Ishikawa (cell line): ENCODE data around the gene SLC10A1.

Experiments used
- CEBPB ChIP-seq: IDR thresholded peaks from 2 replicates; pipeline ENCODE4 v1.6.1; 2012
- CREB1 ChIP-seq: IDR thresholded peaks from 2 replicates; pipeline ENCODE4 v1.6.1; 2012; ENCODE audit warnings: low read depth
- EGR1 ChIP-seq: IDR thresholded peaks from 2 replicates; pipeline ENCODE4 v1.6.1; 2012
- EP300 ChIP-seq: IDR thresholded peaks from 2 replicates; pipeline ENCODE4 v1.6.1; 2012; ENCODE audit warnings: borderline replicate concordance
- FOXM1 ChIP-seq: IDR thresholded peaks from 2 replicates; pipeline ENCODE4 v1.6.1; 2012; ENCODE audit warnings: low read depth, borderline replicate concordance
- NFIC ChIP-seq: IDR thresholded peaks from 2 replicates; pipeline ENCODE4 v1.6.1; 2012
- RAD21 ChIP-seq: IDR thresholded peaks from 2 replicates; pipeline ENCODE4 v1.6.1; 2012; ENCODE audit warnings: low read depth
- TAF1 ChIP-seq: IDR thresholded peaks from 2 replicates; pipeline ENCODE4 v1.6.1; 2012; ENCODE audit warnings: low read depth, mild to moderate bottlenecking
- TCF12 ChIP-seq: IDR thresholded peaks from 2 replicates; pipeline ENCODE4 v1.6.1; 2012; ENCODE audit warnings: low read depth
- TEAD4 ChIP-seq: IDR thresholded peaks from 2 replicates; pipeline ENCODE4 v1.6.1; 2012
- YY1 ChIP-seq: IDR thresholded peaks from 2 replicates; pipeline ENCODE4 v1.6.1; 2012; ENCODE audit warnings: low read depth
- ZBTB7A ChIP-seq: IDR thresholded peaks from 2 replicates; pipeline ENCODE4 v1.6.1; 2012; ENCODE audit warnings: low read depth
- TF ChIP-seq, protein P1 (sequence below): IDR thresholded peaks from 2 replicates; pipeline ENCODE4 v1.6.1; 2012
- TF ChIP-seq, protein P2 (sequence below): IDR thresholded peaks from 2 replicates; pipeline ENCODE4 v1.6.1; 2012; ENCODE audit warnings: low read depth, mild to moderate bottlenecking
- TF ChIP-seq, protein P3 (sequence below): IDR thresholded peaks from 2 replicates; pipeline ENCODE4 v1.6.1; 2012

SLC10A1 gene

DNA sequence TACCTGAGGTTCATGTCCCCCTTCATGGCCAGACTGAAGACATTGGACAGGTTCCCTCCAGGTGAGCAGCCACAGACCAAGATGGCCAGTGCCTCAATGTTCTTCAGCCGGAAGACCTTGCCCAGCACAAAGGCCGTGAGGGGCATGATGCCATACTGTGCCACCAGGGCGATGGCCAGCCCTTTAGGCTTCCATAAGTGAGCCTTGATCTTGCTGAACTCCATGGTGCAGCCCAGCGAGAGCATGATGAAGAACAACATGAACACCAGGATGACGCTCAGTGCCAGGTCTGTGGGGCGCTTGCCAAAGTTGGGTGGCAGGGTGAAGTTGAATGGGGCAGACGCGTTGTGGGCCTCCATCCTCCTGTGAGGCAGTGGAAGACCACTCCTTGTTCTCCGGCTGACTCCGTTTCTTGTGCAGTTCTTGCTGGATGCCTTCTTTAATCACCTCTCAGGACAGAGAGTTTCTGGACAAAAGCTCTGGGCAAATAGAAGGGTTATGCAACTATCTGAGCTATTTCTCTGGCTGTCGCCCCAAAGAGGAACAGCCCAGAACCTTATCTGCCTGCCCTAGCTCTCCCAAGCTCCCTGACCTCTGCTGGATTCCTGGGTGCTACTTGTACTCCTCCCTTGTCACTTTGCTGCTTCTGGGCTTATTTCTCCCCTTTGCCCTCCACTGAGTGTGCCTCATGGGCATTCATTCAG is at the start of gene SLC10A1:
Gene SLC10A1, minus strand, starts transcription at position 445 of the 704 bp plus-strand sequence. Its CDS starts 86 bp downstream, at position 359.
- TF ChIP-seq FOXM1 (no peak), NFIC (no peak), RAD21 (no peak), ZBTB7A (no peak), EGR1 (no peak), EP300 (no peak), CEBPB (no peak), TEAD4 (no peak), TAF1 (no peak), TCF12 (no peak), CREB1 (no peak), YY1 (no peak)
- TF ChIP-seq, protein P1, sequence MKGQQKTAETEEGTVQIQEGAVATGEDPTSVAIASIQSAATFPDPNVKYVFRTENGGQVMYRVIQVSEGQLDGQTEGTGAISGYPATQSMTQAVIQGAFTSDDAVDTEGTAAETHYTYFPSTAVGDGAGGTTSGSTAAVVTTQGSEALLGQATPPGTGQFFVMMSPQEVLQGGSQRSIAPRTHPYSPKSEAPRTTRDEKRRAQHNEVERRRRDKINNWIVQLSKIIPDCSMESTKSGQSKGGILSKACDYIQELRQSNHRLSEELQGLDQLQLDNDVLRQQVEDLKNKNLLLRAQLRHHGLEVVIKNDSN = no peak
- TF ChIP-seq, protein P2, sequence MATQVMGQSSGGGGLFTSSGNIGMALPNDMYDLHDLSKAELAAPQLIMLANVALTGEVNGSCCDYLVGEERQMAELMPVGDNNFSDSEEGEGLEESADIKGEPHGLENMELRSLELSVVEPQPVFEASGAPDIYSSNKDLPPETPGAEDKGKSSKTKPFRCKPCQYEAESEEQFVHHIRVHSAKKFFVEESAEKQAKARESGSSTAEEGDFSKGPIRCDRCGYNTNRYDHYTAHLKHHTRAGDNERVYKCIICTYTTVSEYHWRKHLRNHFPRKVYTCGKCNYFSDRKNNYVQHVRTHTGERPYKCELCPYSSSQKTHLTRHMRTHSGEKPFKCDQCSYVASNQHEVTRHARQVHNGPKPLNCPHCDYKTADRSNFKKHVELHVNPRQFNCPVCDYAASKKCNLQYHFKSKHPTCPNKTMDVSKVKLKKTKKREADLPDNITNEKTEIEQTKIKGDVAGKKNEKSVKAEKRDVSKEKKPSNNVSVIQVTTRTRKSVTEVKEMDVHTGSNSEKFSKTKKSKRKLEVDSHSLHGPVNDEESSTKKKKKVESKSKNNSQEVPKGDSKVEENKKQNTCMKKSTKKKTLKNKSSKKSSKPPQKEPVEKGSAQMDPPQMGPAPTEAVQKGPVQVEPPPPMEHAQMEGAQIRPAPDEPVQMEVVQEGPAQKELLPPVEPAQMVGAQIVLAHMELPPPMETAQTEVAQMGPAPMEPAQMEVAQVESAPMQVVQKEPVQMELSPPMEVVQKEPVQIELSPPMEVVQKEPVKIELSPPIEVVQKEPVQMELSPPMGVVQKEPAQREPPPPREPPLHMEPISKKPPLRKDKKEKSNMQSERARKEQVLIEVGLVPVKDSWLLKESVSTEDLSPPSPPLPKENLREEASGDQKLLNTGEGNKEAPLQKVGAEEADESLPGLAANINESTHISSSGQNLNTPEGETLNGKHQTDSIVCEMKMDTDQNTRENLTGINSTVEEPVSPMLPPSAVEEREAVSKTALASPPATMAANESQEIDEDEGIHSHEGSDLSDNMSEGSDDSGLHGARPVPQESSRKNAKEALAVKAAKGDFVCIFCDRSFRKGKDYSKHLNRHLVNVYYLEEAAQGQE = no peak
- TF ChIP-seq, protein P3, sequence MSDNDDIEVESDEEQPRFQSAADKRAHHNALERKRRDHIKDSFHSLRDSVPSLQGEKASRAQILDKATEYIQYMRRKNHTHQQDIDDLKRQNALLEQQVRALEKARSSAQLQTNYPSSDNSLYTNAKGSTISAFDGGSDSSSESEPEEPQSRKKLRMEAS = no peak

DNA sequence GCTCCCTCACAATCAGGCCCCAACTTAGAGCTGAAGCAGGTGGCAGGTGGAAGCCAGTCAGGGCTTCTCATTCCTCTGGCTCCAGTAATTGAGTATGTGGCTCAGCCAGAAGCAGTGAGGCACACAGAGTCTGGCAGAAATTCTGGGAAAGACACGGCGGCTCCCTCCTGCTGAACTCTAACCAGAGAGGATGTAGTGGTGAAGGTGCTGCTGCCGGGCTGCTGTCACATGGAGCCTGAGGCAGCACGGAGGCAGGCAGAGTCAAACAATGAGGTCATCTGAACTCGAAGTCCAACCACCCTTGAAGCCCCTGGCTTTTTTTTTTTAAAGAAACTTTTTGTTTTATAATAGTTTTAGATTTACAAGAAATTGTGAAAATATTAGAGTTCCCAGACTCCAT is 48.7 kb upstream of the SLC10A1 start:
- TF ChIP-seq CEBPB (no peak), ZBTB7A (no peak), FOXM1 (no peak), YY1 (no peak), TEAD4 (no peak), TCF12 (no peak), EP300 (no peak)
- TF ChIP-seq, protein P1 = no peak

DNA sequence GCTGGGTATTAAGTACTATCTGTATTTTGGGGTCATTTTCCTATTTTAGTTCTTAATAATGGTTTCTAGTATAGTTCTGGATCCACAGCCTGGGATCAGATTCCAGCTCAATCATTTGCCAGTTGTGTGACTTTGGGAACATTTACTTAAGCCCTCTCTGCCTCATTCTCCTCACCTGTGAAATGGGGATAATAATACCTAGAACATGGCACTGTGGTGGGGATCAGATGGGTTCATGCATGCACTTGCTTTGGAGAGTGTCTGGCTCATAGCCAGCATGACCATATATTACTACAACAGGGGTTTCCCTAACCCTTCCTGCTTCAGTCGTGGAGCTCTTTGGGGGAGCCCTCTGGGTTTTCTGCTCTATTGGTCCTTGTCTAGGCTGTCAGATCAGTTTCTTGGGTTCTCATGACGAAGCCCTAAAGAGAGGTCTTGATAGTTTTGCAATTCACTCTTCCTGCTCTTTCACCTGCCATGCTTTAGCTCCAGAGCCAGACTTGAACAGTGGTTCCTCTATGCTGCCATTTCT is 48.1 kb upstream of the SLC10A1 start:
- TF ChIP-seq, protein P1 = no peak
- TF ChIP-seq, protein P2 = no peak

DNA sequence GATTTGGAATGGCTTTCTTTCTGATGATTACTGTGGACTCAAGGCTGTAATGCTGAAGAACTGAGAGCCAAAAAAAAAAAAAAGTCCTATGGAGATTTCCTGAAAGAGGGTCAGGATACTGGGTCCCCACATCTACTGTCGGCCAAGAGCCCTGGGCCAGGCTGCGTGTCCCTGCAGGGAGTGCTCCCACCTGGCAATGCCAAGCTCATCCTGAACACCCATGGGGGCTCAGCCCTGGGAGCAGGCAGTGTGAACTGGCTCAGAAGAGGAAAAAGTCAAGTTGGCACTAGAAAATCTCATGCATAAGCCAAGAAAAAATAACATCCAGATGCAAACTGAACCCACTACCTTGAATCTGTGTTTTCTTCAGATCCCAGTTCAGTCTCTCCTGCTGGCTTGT is 47.1 kb upstream of the SLC10A1 start:
- TF ChIP-seq NFIC = no peak
- no peak for TF ChIP-seq TCF12
- no peak for TF ChIP-seq EP300
- TF ChIP-seq RAD21 = no peak
- no peak for TF ChIP-seq EGR1
- TF ChIP-seq, protein P2 = no peak
- TF ChIP-seq TAF1 = no peak
- TF ChIP-seq CREB1 = no peak
- TF ChIP-seq ZBTB7A = no peak
- no peak for TF ChIP-seq TEAD4
- no peak for TF ChIP-seq YY1
- TF ChIP-seq, protein P3 = no peak
- TF ChIP-seq CEBPB = no peak
- no peak for TF ChIP-seq FOXM1
- TF ChIP-seq, protein P1 = no peak
